ENCODE results near the gene NUDT4. TPM values are rescaled to one million over a fixed set of nuclear protein-coding genes. Genes with fewer than 3 reads are reported as not detected.

NUDT4 gene
- total RNA-seq, 1 donor from 2014 or later: 91.7 TPM

GRCh38 chr12:93402333-93403311 is 24.9 kb downstream of the NUDT4 start:
- Mint-ChIP-seq H3K4me3 (ENCODE audit: unreplicated experiment) (no peak overlapping the region), H3K27ac (ENCODE audit: unreplicated experiment) (no peak overlapping the region)
- TF ChIP-seq CTCF (IDR thresholded peaks at IDR 0.05; ENCODE audit: unreplicated experiment): no peak

GRCh38 chr12:93403988-93404803 is 26.5 kb downstream of the NUDT4 start:
- H3K27me3 Mint-ChIP-seq (ENCODE audit: unreplicated experiment): peaks cover 3% of the 10 kb centered on the region
- TF ChIP-seq CTCF (IDR thresholded peaks at IDR 0.05; ENCODE audit: unreplicated experiment): no peak
- no peaks in the 10 kb centered on the region for H3K9me3 Mint-ChIP-seq (ENCODE audit: unreplicated experiment)
- H3K4me1 Mint-ChIP-seq (ENCODE audit: unreplicated experiment): no peaks in the 10 kb centered on the region
- no peaks in the 10 kb centered on the region for H3K36me3 Mint-ChIP-seq (ENCODE audit: low read depth, unreplicated experiment)
- no peak overlapping the region for H3K4me3 Mint-ChIP-seq (ENCODE audit: unreplicated experiment)
- H3K27ac Mint-ChIP-seq (ENCODE audit: unreplicated experiment): no peak overlapping the region
- no peak for DNase-seq (ENCODE audit: low spot score)

More at GRCh38 chr12:93402333-93403311, 24.9 kb downstream of the NUDT4 start:
- Mint-ChIP-seq H3K4me1 (ENCODE audit: unreplicated experiment) (no peaks in the 10 kb centered on the region), H3K27me3 (ENCODE audit: unreplicated experiment) (peaks cover 3% of the 10 kb centered on the region), H3K9me3 (ENCODE audit: unreplicated experiment) (no peaks in the 10 kb centered on the region), H3K36me3 (ENCODE audit: low read depth, unreplicated experiment) (no peaks in the 10 kb centered on the region)
- no peak for DNase-seq (ENCODE audit: low spot score)

GRCh38 chr12:93404961-93405849 is 27.5 kb downstream of the NUDT4 start:
- no peak for DNase-seq (ENCODE audit: low spot score)
- no peaks in the 10 kb centered on the region for H3K4me1 Mint-ChIP-seq (ENCODE audit: unreplicated experiment)
- peaks cover 3% of the 10 kb centered on the region for H3K27me3 Mint-ChIP-seq (ENCODE audit: unreplicated experiment)
- no peak for TF ChIP-seq CTCF (IDR thresholded peaks at IDR 0.05; ENCODE audit: unreplicated experiment)
- no peak overlapping the region for H3K4me3 Mint-ChIP-seq (ENCODE audit: unreplicated experiment)
- H3K36me3 Mint-ChIP-seq (ENCODE audit: low read depth, unreplicated experiment): no peaks in the 10 kb centered on the region
- no peaks in the 10 kb centered on the region for H3K9me3 Mint-ChIP-seq (ENCODE audit: unreplicated experiment)
- H3K27ac Mint-ChIP-seq (ENCODE audit: unreplicated experiment): no peak overlapping the region

- Mint-ChIP-seq H3K36me3 (ENCODE audit: low read depth, unreplicated experiment) (peaks cover 4% of the 10 kb centered on the region), H3K4me1 (ENCODE audit: unreplicated experiment) (peaks cover 9% of the 10 kb centered on the region), H3K27ac (ENCODE audit: unreplicated experiment) (no peak overlapping the region), H3K9me3 (ENCODE audit: unreplicated experiment) (no peaks in the 10 kb centered on the region), H3K27me3 (ENCODE audit: unreplicated experiment) (peaks cover 3% of the 10 kb centered on the region), H3K4me3 (ENCODE audit: unreplicated experiment) (no peak overlapping the region)
- no peak for TF ChIP-seq CTCF (IDR thresholded peaks at IDR 0.05; ENCODE audit: unreplicated experiment)
- DNase-seq (ENCODE audit: low spot score): no peak
Measured at GRCh38 chr12:93407054-93407962, 29.6 kb downstream of the NUDT4 start.
